Caco-2 (cell line): Measurements from ENCODE around the gene SCP2. TPM values are rescaled to one million over a fixed set of nuclear protein-coding genes. Genes with fewer than 3 reads are reported as not detected.
A peak's percentile ranks its signal among the peaks of the same experiment; 100 is the strongest.

ENCODE experiments used
- BruUV-seq: library from RNA; stranded (reverse); fragments of 400-500 nt; replicated peaks from 2 replicates; lab custom pipeline; 2021; lab: Mats Ljungman, UMichigan
- CTCF ChIA-PET: fragments of 300-600 bp; sonication (Branson Sonifier 250); formaldehyde crosslinking; loops from one replicate; lab custom pipeline; 2022; ENCODE audit warnings: antibody characterized with exemption; lab: Charles Lee
- POLR2A ChIA-PET: fragments of 300-600 bp; sonication (Branson Sonifier 250); formaldehyde crosslinking; loops from one replicate; lab custom pipeline; 2022; ENCODE audit warnings: antibody characterized with exemption; lab: Charles Lee
- DNase-seq, 2 experiments: peaks; one replicate each; pipeline versions ENCODE4 v3.0.0 to v3.0.0-alpha.2; 2020 to 2022
- H3K27me3 ChIP-seq: replicated peaks from 2 replicates; pipeline ENCODE4 v1.6.0; 2011; ENCODE audit warnings: low read length; ENCODE audit not compliant: control insufficient read depth, insufficient read depth
- H3K36me3 ChIP-seq: 2 replicates; pipeline ENCODE4 v1.5.1; 2011; ENCODE audit warnings: low read length; ENCODE audit not compliant: control insufficient read depth, insufficient read depth
- H3K4me1 ChIP-seq: fragments of 250-450 bp; sonication (Bioruptor Pico); 2 replicates; pipeline ENCODE4 v1.5.1; 2020; ENCODE audit warnings: mild to moderate bottlenecking
- H3K4me3 ChIP-seq: 2 replicates; pipeline ENCODE4 v1.5.1; 2011; ENCODE audit warnings: low read depth, mild to moderate bottlenecking, control low read depth, low read length
- H3K9me3 ChIP-seq: fragments of 250-450 bp; sonication (Bioruptor Pico); 2 replicates; pipeline ENCODE4 v1.5.1; 2020; ENCODE audit warnings: mild to moderate bottlenecking, moderate library complexity
- H3K27ac Mint-ChIP-seq: one replicate; pipeline ENCODE4 v1.8.0; 2022; ENCODE audit warnings: mixed read lengths; ENCODE audit not compliant: unreplicated experiment
- H3K27me3 Mint-ChIP-seq: one replicate; pipeline ENCODE4 v1.8.0; 2022; ENCODE audit warnings: mixed read lengths; ENCODE audit not compliant: insufficient read depth, unreplicated experiment
- H3K36me3 Mint-ChIP-seq: one replicate; pipeline ENCODE4 v1.8.0; 2022; ENCODE audit warnings: mild to moderate bottlenecking, mixed read lengths; ENCODE audit not compliant: insufficient read depth, unreplicated experiment
- H3K4me1 Mint-ChIP-seq: one replicate; pipeline ENCODE4 v1.8.0; 2022; ENCODE audit warnings: low read depth, mixed read lengths; ENCODE audit not compliant: unreplicated experiment
- H3K4me3 Mint-ChIP-seq: one replicate; pipeline ENCODE4 v1.8.0; 2022; ENCODE audit warnings: mild to moderate bottlenecking, moderate library complexity, mixed read lengths; ENCODE audit not compliant: unreplicated experiment
- H3K9me3 Mint-ChIP-seq: one replicate; pipeline ENCODE4 v1.8.0; 2022; ENCODE audit warnings: mixed read lengths; ENCODE audit not compliant: unreplicated experiment
- CTCF ChIP-seq, 2 experiments: fragments of 200-600 bp in 1 of 2; IDR thresholded peaks; 1 replicate in 1 of 2; 2 replicates in 1 of 2; pipeline versions ENCODE4 v1.5.1 to v1.8.0; 2011 to 2022; ENCODE audit warnings: antibody characterized with exemption in 1 of 2, control low read depth in 1 of 2, inconsistent platforms in 1 of 2, low read depth in 1 of 2, low read length in 1 of 2, mild to moderate bottlenecking in 1 of 2, moderate library complexity in 1 of 2; ENCODE audit not compliant: insufficient read depth in 1 of 2, severe bottlenecking in 1 of 2, unreplicated experiment in 1 of 2
- intact Hi-C: fragments of 100-400 bp; cut with micrococcal nuclease; formaldehyde crosslinking; loops from one replicate; pipeline ENCODE4 v1.10.0; 2022; ENCODE audit not compliant: unreplicated experiment
- total RNA-seq: library from RNA; stranded (reverse); gene quantifications from 2 replicates; pipeline ENCODE4 v1.2.3, GENCODE V29; 2022

Gene SCP2
- total RNA-seq, 1 experiment from 2014 or later = 67.0 TPM

DNA sequence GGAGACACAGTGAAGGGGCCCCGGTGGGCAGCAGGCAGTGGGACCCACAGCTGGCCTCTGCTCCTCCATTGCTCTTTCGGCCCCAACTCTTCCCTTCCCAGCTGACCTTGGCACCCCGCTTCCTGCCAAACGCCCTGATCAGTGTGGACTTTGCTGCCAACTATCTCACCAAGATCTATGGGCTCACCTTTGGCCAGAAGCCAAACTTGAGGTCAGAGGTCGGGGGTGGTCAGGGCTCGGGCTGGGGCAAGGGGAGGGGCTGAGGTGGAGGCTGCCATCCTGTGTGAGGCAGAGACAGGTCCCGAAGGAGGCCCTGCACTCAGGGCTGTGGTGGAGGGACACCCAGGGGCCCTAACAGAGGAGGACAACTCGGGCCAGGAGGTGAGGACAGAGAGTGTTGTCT is 148.7 kb downstream of the SCP2 start:
- H3K36me3 ChIP-seq = no peaks in the 10 kb centered on the region
- ChIA-PET CTCF (no interaction called here), POLR2A (no interaction called here)
- no TSS peak for BruUV-seq
- Mint-ChIP-seq H3K27me3 (no peaks in the 10 kb centered on the region), H3K4me1 (no peaks in the 10 kb centered on the region), H3K4me3 (no peak overlapping the region), H3K36me3 (no peaks in the 10 kb centered on the region), H3K27ac (no peak overlapping the region), H3K9me3 (no peaks in the 10 kb centered on the region)
- H3K9me3 ChIP-seq = no peaks in the 10 kb centered on the region
- intact Hi-C loops = no loop called here
- no peaks in the 10 kb centered on the region for H3K4me1 ChIP-seq
- no peak overlapping the region for H3K4me3 ChIP-seq
- H3K27me3 ChIP-seq = no peaks in the 10 kb centered on the region
- DNase-seq = peak in 1 of 2 experiments; percentile 19
- TF ChIP-seq CTCF (IDR thresholded peaks at IDR 0.05; ENCODE audit: insufficient read depth in 1 of 2, low read depth in 1 of 2, low read length in 1 of 2, severe bottlenecking in 1 of 2, unreplicated experiment in 1 of 2) = no peak

GRCh38 chr1:53076165-53076564 is 149.1 kb downstream of the SCP2 start:
- DNase-seq = peak in 1 of 2 experiments; percentile 2
- Mint-ChIP-seq H3K36me3 (no peaks in the 10 kb centered on the region), H3K4me1 (no peaks in the 10 kb centered on the region), H3K4me3 (no peak overlapping the region), H3K27me3 (no peaks in the 10 kb centered on the region), H3K9me3 (no peaks in the 10 kb centered on the region), H3K27ac (no peak overlapping the region)
- POLR2A ChIA-PET = no interaction called here
- no peak for TF ChIP-seq CTCF (IDR thresholded peaks at IDR 0.05; ENCODE audit: insufficient read depth in 1 of 2, low read depth in 1 of 2, low read length in 1 of 2, severe bottlenecking in 1 of 2, unreplicated experiment in 1 of 2)
- no peaks in the 10 kb centered on the region for H3K9me3 ChIP-seq
- no peaks in the 10 kb centered on the region for H3K36me3 ChIP-seq
- no TSS peak for BruUV-seq
- no peak overlapping the region for H3K4me3 ChIP-seq
- intact Hi-C loops = no loop called here
- no peaks in the 10 kb centered on the region for H3K27me3 ChIP-seq
- H3K4me1 ChIP-seq = no peaks in the 10 kb centered on the region
- CTCF ChIA-PET = no interaction called here

GRCh38 chr1:53076721-53077598 is 149.9 kb downstream of the SCP2 start:
- H3K27me3 ChIP-seq = no peaks in the 10 kb centered on the region
- peak in 1 of 2 experiments; percentile 12 for DNase-seq
- H3K27ac Mint-ChIP-seq = no peak overlapping the region
- no peaks in the 10 kb centered on the region for H3K4me1 Mint-ChIP-seq
- H3K9me3 ChIP-seq = no peaks in the 10 kb centered on the region
- no peak overlapping the region for H3K4me3 Mint-ChIP-seq
- BruUV-seq = no TSS peak
- intact Hi-C loops = no loop called here
- ChIA-PET CTCF (no interaction called here), POLR2A (no interaction called here)
- no peaks in the 10 kb centered on the region for H3K9me3 Mint-ChIP-seq
- H3K27me3 Mint-ChIP-seq = no peaks in the 10 kb centered on the region
- H3K4me3 ChIP-seq = no peak overlapping the region
- H3K36me3 ChIP-seq = no peaks in the 10 kb centered on the region
- H3K4me1 ChIP-seq = no peaks in the 10 kb centered on the region
- TF ChIP-seq CTCF (IDR thresholded peaks at IDR 0.05; ENCODE audit: insufficient read depth in 1 of 2, low read depth in 1 of 2, low read length in 1 of 2, severe bottlenecking in 1 of 2, unreplicated experiment in 1 of 2) = no peak
- no peaks in the 10 kb centered on the region for H3K36me3 Mint-ChIP-seq
